Heart left ventricle (tissue), 16 donors: Measurements from ENCODE around the gene PLCD1. TPM values are rescaled to one million over a fixed set of nuclear protein-coding genes. Genes with fewer than 3 reads are reported as not detected.

Experiments
- ATAC-seq, 4 donors: fragments of 200-7000 bp; cut with Tn5 transposase; one replicate each; pipeline ENCODE4 v1.9.1; 2020 to 2022; ENCODE audit warnings: moderate library complexity in 4 of 4, mild to moderate bottlenecking in 3 of 4, moderate number of reproducible peaks in 1 of 4
- DNase-seq, 5 donors: peaks; one replicate each; pipeline ENCODE4 v3.0.0-alpha.2; 2020
- H3K27ac ChIP-seq, 12 donors: fragments of 200-600 bp; sonication (generic) in 4 of 12; one replicate each; pipeline versions ENCODE4 v1.5.0 to v1.8.0; 2016 to 2022; ENCODE audit warnings: mild to moderate bottlenecking in 2 of 12
- H3K27me3 ChIP-seq, 9 donors: fragments of 200-600 bp; sonication (generic) in 2 of 9; one replicate each; pipeline versions ENCODE4 v1.5.1 to v1.8.0; 2016 to 2022; ENCODE audit warnings: mild to moderate bottlenecking in 3 of 9
- H3K36me3 ChIP-seq, 9 donors: fragments of 200-600 bp; sonication (generic) in 2 of 9; one replicate each; pipeline versions ENCODE4 v1.5.0 to v1.8.0; 2018 to 2022; ENCODE audit warnings: mild to moderate bottlenecking in 2 of 9
- H3K4me1 ChIP-seq, 12 donors: fragments of 200-600 bp; sonication (generic) in 4 of 12; one replicate each; pipeline versions ENCODE4 v1.5.0 to v1.8.0; 2016 to 2022; ENCODE audit warnings: mild to moderate bottlenecking in 3 of 12
- H3K4me3 ChIP-seq, 12 donors: fragments of 200-600 bp; sonication (generic) in 4 of 12; one replicate each; pipeline versions ENCODE4 v1.5.0 to v1.8.0; 2017 to 2022; ENCODE audit warnings: mild to moderate bottlenecking in 9 of 12, moderate library complexity in 4 of 12
- H3K9me3 ChIP-seq, 12 donors: fragments of 200-600 bp; sonication (generic) in 4 of 12; one replicate each; pipeline versions ENCODE4 v1.5.0 to v1.8.0; 2016 to 2022; ENCODE audit warnings: mild to moderate bottlenecking in 1 of 12
- POLR2A ChIP-seq, 2 donors: fragments of 450-650 bp; IDR thresholded peaks; one replicate each; pipeline ENCODE4 v1.6.1; 2017; ENCODE audit warnings: antibody characterized with exemption in 2 of 2, mild to moderate bottlenecking in 2 of 2, moderate library complexity in 2 of 2
- whole genome bisulfite sequencing, 4 donors: extraction: QIAGEN DNeasy Blood & Tissue Kit in 2 of 4; methylation state at CpG; one replicate each; pipeline versions ENCODE4 v1.1.5 to v1.1.7; 2013 to 2018; 5-methylcytosine and 5-hydroxymethylcytosine counted together
- intact Hi-C, 10 donors: fragments of 100-400 bp; cut with DNase I; formaldehyde crosslinking; loops; one replicate each; pipeline versions ENCODE4 v1.11.1 to v1.14.2; 2022
- polyA plus RNA-seq, 2 donors: library from polyadenylated mRNA; stranded (reverse); fragments of 200-250 nt; gene quantifications; one replicate each; pipeline ENCODE4 v1.2.3, GENCODE V29; 2013
- total RNA-seq, 9 donors: library from RNA; depleted of rRNA in 2 of 9; stranded (reverse); fragments of >200 nt in 2 of 9; fragmentation: NEBNext Ultra II Directional in 3 of 9; extraction: Animal tissue kit (Norgen Biotek cat#: 25700) in 3 of 9; gene quantifications; one replicate each; pipeline versions ENCODE4 v1.1.0 to v1.2.4, GENCODE V29; 2016 to 2023
- TF ChIP-seq, protein P1 (sequence below), 12 donors: fragments of 200-600 bp; sonication (generic) in 4 of 12; IDR thresholded peaks; one replicate each; pipeline versions ENCODE4 v1.5.0 to v1.8.0; 2018 to 2022; ENCODE audit warnings: antibody characterized with exemption in 12 of 12, mild to moderate bottlenecking in 5 of 12
- donor health status: ischemic (EF 13 %, LVEDD 7.1; RV severe dilation, severe dysfunction).
- donor health status: healthy with polysubstance abuse.
- donor health status: DM: no; HTN: yes; CAD: no.
- donor health status: DM: no; HTN: no; CAD: no.
- donor health status: ischemic (EF 25% LVEDD 6.9; RV normal size, moderate dysfunction).
- donor health status: ischemic (EF 25% LVEDD 5.7; RV mildly dilated, moderate dysfunction).
- donor health status: healthy.
- donor health status: DM: yes; HTN: yes; CAD: no.
- donor health status: ischemic (EF 35%, LVEDD 5.7; RV mildly dilated, moderate dysfunction).
- donor health status: nonischemic (EF 11% LVEDD 7.7; RV severe dilation, severe dysfunction).
- donor health status: DM: yes; HTN: yes; CAD: no.
- donor health status: PGD.
- donor health status: ischemic (EF 29% LVEDD 5.4; RV normal size, mild dysfunction).
- donor health status: nonischemic (EF 23%, LVEDD 6.1; RV moderate dilation, normal function).

Gene PLCD1
- total and polyA plus RNA-seq, 11 donors: 8.1 to 14.9 (median 11.6) TPM

DNA sequence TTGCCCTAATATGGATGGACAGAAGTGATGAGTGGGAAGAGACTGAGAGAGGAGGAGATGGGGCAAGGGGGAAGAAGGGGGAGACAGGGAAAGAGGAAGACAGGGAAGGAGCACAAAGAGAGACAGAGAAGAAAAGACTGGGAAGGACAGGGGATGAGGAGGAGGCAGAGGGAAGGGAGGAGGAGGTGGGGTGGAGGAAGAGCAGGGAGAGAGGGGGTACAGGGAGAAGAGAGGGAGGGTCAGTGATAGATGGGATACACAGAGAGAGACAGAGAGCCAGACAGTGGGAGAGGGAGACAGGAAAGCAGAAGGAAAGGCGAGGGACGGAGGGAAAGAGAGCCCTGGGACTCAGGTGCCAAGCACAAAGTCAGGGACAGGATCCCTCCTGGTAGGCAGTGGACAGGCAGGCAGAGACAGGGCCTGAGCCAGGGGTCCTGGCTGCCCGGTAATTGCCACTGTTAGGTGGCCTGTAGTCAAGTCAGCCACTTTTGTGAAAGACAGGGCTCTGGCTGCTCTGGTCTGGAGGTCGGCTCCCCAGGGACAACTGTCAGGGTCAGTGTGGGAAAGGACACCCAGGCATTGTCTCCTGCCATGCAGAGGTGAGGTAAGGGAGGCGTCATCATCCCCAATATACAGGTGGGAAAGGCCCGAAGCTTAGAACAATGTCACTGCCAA, 29.1 kb downstream of the PLCD1 start:
- intact Hi-C loops: loop anchor here in 3 of 10 donors (5.0 to 10.0 kb wide), 4 partner anchors 114 to 477 kb away; no protein-coding TSS in a partner anchor
- peak in 1 of 5 donors; percentile 24 for DNase-seq
- WGBS, 4 donors: 91 to 98% (median 94%) methylated on average over 5 to 6 of the region's 6 CpGs

DNA sequence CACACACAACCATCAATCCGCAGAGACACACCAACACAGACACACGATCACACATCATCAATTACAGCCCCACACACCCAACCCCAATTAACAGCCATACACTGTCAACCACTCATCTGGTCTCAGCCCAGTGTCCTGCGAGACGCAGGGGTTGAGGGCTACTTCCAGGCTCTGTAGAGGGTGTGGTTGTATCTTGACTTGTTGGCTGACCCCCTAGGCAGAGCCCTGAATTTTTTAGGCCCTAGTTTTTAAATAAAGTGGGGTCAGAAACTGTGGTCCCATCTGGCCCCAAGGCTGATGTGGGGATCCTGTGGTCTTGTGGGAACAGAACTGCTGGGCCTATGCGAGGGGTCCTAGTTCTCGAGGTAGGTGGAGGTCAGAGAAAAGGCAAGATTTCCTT, 29.6 kb downstream of the PLCD1 start:
- DNase-seq (peak in 1 of 5 donors; percentile 18), ATAC-seq (no peak)
- Histone ChIP-seq H3K9me3 (no peaks in the 10 kb centered on the region), H3K36me3 (peaks cover 0 to 14% (median 3%) of the 10 kb centered on the region in 9 donors), H3K27me3 (no peaks in the 10 kb centered on the region), H3K27ac (no peak overlapping the region), H3K4me3 (no peak overlapping the region), H3K4me1 (peaks cover 0 to 51% (median 23%) of the 10 kb centered on the region in 12 donors)
- intact Hi-C loops: loop anchor here in 3 of 10 donors (5.0 to 10.0 kb wide), 4 partner anchors 115 to 477 kb away; no protein-coding TSS in a partner anchor
- 93 to 97% (median 94%) methylated on average over 6 of the region's 6 CpGs for WGBS, 4 donors
- TF ChIP-seq POLR2A (IDR thresholded peaks at IDR 0.05): no peak
- TF ChIP-seq, protein P1, sequence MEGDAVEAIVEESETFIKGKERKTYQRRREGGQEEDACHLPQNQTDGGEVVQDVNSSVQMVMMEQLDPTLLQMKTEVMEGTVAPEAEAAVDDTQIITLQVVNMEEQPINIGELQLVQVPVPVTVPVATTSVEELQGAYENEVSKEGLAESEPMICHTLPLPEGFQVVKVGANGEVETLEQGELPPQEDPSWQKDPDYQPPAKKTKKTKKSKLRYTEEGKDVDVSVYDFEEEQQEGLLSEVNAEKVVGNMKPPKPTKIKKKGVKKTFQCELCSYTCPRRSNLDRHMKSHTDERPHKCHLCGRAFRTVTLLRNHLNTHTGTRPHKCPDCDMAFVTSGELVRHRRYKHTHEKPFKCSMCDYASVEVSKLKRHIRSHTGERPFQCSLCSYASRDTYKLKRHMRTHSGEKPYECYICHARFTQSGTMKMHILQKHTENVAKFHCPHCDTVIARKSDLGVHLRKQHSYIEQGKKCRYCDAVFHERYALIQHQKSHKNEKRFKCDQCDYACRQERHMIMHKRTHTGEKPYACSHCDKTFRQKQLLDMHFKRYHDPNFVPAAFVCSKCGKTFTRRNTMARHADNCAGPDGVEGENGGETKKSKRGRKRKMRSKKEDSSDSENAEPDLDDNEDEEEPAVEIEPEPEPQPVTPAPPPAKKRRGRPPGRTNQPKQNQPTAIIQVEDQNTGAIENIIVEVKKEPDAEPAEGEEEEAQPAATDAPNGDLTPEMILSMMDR (IDR thresholded peaks at IDR 0.05): no peak

More for the DNA sequence above, 29.1 kb downstream of the PLCD1 start:
- ATAC-seq: no peak
- Histone ChIP-seq H3K36me3 (peaks cover 0 to 19% (median 3%) of the 10 kb centered on the region in 9 donors), H3K27me3 (no peaks in the 10 kb centered on the region), H3K4me3 (no peak overlapping the region), H3K9me3 (no peaks in the 10 kb centered on the region), H3K4me1 (peaks cover 0 to 46% (median 20%) of the 10 kb centered on the region in 12 donors), H3K27ac (no peak overlapping the region)
- TF ChIP-seq, protein P1 (IDR thresholded peaks at IDR 0.05): no peak
- TF ChIP-seq POLR2A (IDR thresholded peaks at IDR 0.05): no peak

DNA sequence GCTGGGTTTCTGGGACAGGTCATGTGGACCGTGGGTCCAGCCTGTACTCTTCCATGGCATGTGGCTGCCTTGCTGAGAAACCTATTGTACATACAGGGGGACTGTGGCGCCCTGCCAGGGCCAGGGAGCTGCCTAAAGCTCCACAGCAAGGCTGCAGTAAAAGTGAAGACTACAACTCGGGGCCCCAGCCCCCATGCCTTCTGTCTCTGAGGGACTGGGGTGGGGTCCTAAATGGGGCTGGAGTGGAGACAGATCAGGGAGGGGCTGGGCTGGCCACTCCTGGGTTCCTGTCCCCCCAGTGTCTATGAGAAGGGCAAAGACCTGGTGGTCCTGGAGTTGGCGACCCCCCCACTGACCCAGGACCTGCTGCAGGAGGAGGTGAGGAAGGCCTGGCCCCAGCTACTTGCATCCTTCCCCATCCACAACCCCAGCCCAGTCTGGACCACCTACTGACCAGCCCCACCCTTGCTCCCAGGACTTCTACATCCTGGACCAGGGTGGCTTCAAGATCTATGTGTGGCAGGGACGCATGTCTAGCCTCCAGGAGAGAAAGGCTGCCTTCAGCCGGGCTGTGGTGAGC, 31.6 kb downstream of the PLCD1 start:
- TF ChIP-seq, protein P1 (IDR thresholded peaks at IDR 0.05): no peak
- TF ChIP-seq POLR2A (IDR thresholded peaks at IDR 0.05): no peak
- WGBS, 4 donors: 80 to 94% (median 90%) methylated on average over 5 to 6 of the region's 6 CpGs
- intact Hi-C loops: no loop called here
- DNase-seq: peak in 1 of 5 donors; percentile 43
- no peak for ATAC-seq
- Histone ChIP-seq H3K36me3 (peaks cover 0 to 14% (median 3%) of the 10 kb centered on the region in 9 donors), H3K27ac (peak overlapping the region in 11 of 12 donors; percentile 81 to 97 (median 89)), H3K9me3 (no peaks in the 10 kb centered on the region), H3K4me1 (peaks cover 0 to 55% (median 24%) of the 10 kb centered on the region in 12 donors), H3K4me3 (peak overlapping the region in 4 of 12 donors; percentile 46 to 60 (median 56)), H3K27me3 (no peaks in the 10 kb centered on the region)

DNA sequence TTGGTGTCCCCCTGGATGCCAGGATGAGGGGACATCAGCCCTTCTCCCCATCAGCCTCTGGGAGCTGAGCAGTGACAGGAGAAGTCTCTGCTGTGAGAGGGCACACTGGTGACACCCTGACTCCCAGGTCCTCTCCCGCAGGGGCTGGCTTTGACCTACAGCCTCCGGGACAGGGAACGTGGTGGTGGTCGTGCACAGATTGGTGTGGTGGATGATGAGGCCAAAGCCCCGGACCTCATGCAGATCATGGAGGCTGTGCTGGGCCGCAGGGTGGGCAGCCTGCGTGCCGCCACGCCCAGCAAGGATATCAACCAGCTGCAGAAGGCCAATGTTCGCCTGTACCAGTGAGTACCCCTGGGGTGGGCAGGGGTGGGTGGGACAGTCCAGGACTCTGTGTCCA, 32.1 kb downstream of the PLCD1 start:
- Histone ChIP-seq H3K27ac (peak overlapping the region in 2 of 12 donors; percentile 87 to 88), H3K9me3 (no peaks in the 10 kb centered on the region), H3K4me1 (peaks cover 0 to 55% (median 24%) of the 10 kb centered on the region in 12 donors), H3K36me3 (peaks cover 0 to 12% (median 3%) of the 10 kb centered on the region in 9 donors), H3K4me3 (no peak overlapping the region), H3K27me3 (no peaks in the 10 kb centered on the region)
- DNase-seq (peak in 1 of 5 donors; percentile 20), ATAC-seq (no peak)
- no peak for TF ChIP-seq POLR2A (IDR thresholded peaks at IDR 0.05)
- TF ChIP-seq, protein P1 (IDR thresholded peaks at IDR 0.05): no peak
- intact Hi-C loops: no loop called here
- WGBS, 4 donors: 92 to 100% (median 96%) methylated on average over 2 to 10 of the region's 10 CpGs
